SK-N-SH treated with all-trans-retinoic acid at 6 μM for 48 hours (cell line): ENCODE measurements around the gene DOCK4.

Experiments
- ATAC-seq: fragments of 200-7000 bp; cut with Tn5 transposase; 3 replicates; pipeline ENCODE4 v1.9.1; 2020; ENCODE audit warnings: mild to moderate bottlenecking, moderate library complexity
- ARNTL ChIP-seq: fragments of 450-650 bp; formaldehyde crosslinking; IDR thresholded peaks from 2 replicates; pipeline ENCODE4 v1.5.0; 2020; ENCODE audit warnings: low read depth, mild to moderate bottlenecking, moderate library complexity, borderline replicate concordance
- CSDC2 ChIP-seq: fragments of 250-450 bp; sonication (Bioruptor Pico); IDR thresholded peaks from 2 replicates; pipeline ENCODE4 v1.5.0; 2020; ENCODE audit warnings: mild to moderate bottlenecking, moderate library complexity
- ESRRG ChIP-seq: fragments of 250-450 bp; sonication (Bioruptor Pico); IDR thresholded peaks from 2 replicates; pipeline ENCODE4 v1.6.1; 2021; ENCODE audit warnings: mild to moderate bottlenecking
- GLIS3 ChIP-seq: fragments of 250-450 bp; sonication (Bioruptor Pico); IDR thresholded peaks from 2 replicates; pipeline ENCODE4 v1.5.0; 2020; ENCODE audit warnings: mild to moderate bottlenecking, moderate library complexity
- ISL1 ChIP-seq: fragments of 250-450 bp; sonication (Bioruptor Pico); IDR thresholded peaks from 2 replicates; pipeline ENCODE4 v2.1.2; 2022; ENCODE audit warnings: mild to moderate bottlenecking, moderate library complexity
- OSR1 ChIP-seq: fragments of 250-450 bp; sonication (Bioruptor Pico); IDR thresholded peaks from 2 replicates; pipeline ENCODE4 v1.8.0; 2022; ENCODE audit warnings: moderate library complexity, mild to moderate bottlenecking, inconsistent platforms
- PPARA ChIP-seq: fragments of 250-450 bp; sonication (Bioruptor Pico); IDR thresholded peaks from 2 replicates; pipeline ENCODE4 v1.5.0; 2020; ENCODE audit warnings: mild to moderate bottlenecking, borderline replicate concordance
- RARB ChIP-seq: fragments of 250-450 bp; sonication (Bioruptor Pico); IDR thresholded peaks from 2 replicates; pipeline ENCODE4 v1.8.0; 2021; ENCODE audit warnings: mild to moderate bottlenecking, moderate library complexity
- SNAI2 ChIP-seq: fragments of 250-450 bp; sonication (Bioruptor Pico); IDR thresholded peaks from 2 replicates; pipeline ENCODE4 v1.5.0; 2020; ENCODE audit warnings: mild to moderate bottlenecking, moderate library complexity
- TCF4 ChIP-seq: fragments of 250-450 bp; sonication (Bioruptor Pico); IDR thresholded peaks from 2 replicates; pipeline ENCODE4 v1.8.0; 2021; ENCODE audit warnings: mild to moderate bottlenecking, moderate library complexity, borderline replicate concordance
- TOX ChIP-seq: fragments of 250-450 bp; sonication (Bioruptor Pico); IDR thresholded peaks from 2 replicates; pipeline ENCODE4 v1.8.0; 2021; ENCODE audit warnings: mild to moderate bottlenecking, moderate library complexity, borderline replicate concordance
- ZC3H10 ChIP-seq: fragments of 250-450 bp; sonication (Bioruptor Pico); IDR thresholded peaks from 2 replicates; pipeline ENCODE4 v1.5.1; 2021; ENCODE audit warnings: mild to moderate bottlenecking, moderate library complexity
- ZFP3 ChIP-seq: fragments of 250-450 bp; sonication (Bioruptor Pico); IDR thresholded peaks from 2 replicates; pipeline ENCODE4 v1.5.0; 2020; ENCODE audit warnings: mild to moderate bottlenecking, moderate library complexity
- ZNF565 ChIP-seq: fragments of 450-650 bp; formaldehyde crosslinking; conservative IDR thresholded peaks from 2 replicates; pipeline ENCODE4 v1.5.0; 2020; ENCODE audit warnings: low read depth, mild to moderate bottlenecking, moderate library complexity
- ZNF70 ChIP-seq: fragments of 450-650 bp; formaldehyde crosslinking; IDR thresholded peaks from 2 replicates; pipeline ENCODE4 v1.5.0; 2020; ENCODE audit warnings: mild to moderate bottlenecking, moderate library complexity
- ZNF8 ChIP-seq: fragments of 450-650 bp; formaldehyde crosslinking; IDR thresholded peaks from 2 replicates; pipeline ENCODE4 v1.5.0; 2020; ENCODE audit warnings: mild to moderate bottlenecking, moderate library complexity
- TF ChIP-seq, protein P1 (sequence below): fragments of 250-450 bp; sonication (Bioruptor Pico); IDR thresholded peaks from 2 replicates; pipeline ENCODE4 v1.5.0; 2020; ENCODE audit warnings: mild to moderate bottlenecking, moderate library complexity
- TF ChIP-seq, protein P2 (sequence below): fragments of 250-450 bp; sonication (Bioruptor Pico); IDR thresholded peaks from 2 replicates; pipeline ENCODE4 v1.8.0; 2021; ENCODE audit warnings: low read depth, mild to moderate bottlenecking, moderate library complexity, borderline replicate concordance
- TF ChIP-seq, protein P3 (sequence below): fragments of 250-450 bp; sonication (Bioruptor Pico); IDR thresholded peaks from 2 replicates; pipeline ENCODE4 v1.5.1; 2021; ENCODE audit warnings: mild to moderate bottlenecking, moderate library complexity
- TF ChIP-seq, protein P4 (sequence below): fragments of 250-450 bp; sonication (Bioruptor Pico); IDR thresholded peaks from 2 replicates; pipeline ENCODE4 v1.8.0; 2020; ENCODE audit warnings: mild to moderate bottlenecking, moderate library complexity, borderline replicate concordance
- TF ChIP-seq, protein P5 (sequence below): fragments of 250-450 bp; sonication (Bioruptor Pico); IDR thresholded peaks from 2 replicates; pipeline ENCODE4 v1.5.1; 2020; ENCODE audit warnings: low read depth, mild to moderate bottlenecking, moderate library complexity

The DOCK4 gene

DNA sequence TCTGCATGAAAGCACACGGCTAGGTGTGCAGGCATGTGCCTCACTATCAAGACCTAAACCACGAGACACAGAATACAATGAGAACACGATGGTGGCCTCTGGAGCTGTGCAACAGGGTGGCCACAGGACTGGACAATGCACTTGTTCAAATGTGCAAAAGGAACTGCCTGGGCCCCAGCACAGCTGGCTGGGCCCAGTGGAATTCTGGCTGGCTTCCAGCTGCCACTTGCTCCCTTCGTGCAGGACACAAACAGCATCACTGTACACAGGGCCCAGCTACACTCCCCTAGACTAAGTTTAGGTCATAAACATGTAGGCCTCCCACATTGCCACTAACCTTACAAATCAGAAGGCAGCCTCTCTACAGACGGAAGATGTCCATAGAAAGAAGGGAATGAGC is 23.4 kb downstream of the DOCK4 start:
- TF ChIP-seq OSR1 = no peak
- TF ChIP-seq, all 23 proteins: peak for 0
- no peak; the same call in 2 of the 3 replicates for ATAC-seq

DNA sequence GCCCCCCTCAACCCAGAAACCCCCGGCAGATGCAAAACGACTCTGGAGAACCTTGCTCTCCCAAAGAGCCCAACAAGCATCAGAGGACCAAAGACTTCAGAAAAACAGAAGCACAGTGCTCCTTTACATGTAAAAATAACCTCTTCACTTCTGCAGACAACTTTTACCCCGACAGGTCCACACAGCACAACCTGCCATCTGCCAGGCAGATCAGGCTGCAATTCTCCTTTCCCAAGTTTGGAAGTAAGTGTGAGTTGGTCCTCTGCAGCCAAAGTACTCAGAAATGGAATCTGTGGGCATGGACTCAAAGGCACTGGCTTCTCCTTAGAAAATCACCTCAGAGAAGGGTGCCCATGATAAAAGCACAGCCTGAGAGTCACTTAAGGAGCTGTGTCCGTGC is 26.0 kb downstream of the DOCK4 start:
- TF ChIP-seq ZNF70 (CRISPR knock-in tag) (no peak), GLIS3 (CRISPR knock-in tag) (no peak), RARB (no peak), TOX (CRISPR knock-in tag) (no peak), ESRRG (no peak), ISL1 (CRISPR knock-in tag) (no peak), ZNF565 (CRISPR knock-in tag) (no peak), ZNF8 (CRISPR knock-in tag) (no peak), OSR1 (no peak), PPARA (CRISPR knock-in tag) (no peak), SNAI2 (CRISPR knock-in tag) (no peak), ZC3H10 (CRISPR knock-in tag) (no peak), ARNTL (CRISPR knock-in tag) (no peak), CSDC2 (CRISPR knock-in tag) (no peak)
- TF ChIP-seq, protein P1, sequence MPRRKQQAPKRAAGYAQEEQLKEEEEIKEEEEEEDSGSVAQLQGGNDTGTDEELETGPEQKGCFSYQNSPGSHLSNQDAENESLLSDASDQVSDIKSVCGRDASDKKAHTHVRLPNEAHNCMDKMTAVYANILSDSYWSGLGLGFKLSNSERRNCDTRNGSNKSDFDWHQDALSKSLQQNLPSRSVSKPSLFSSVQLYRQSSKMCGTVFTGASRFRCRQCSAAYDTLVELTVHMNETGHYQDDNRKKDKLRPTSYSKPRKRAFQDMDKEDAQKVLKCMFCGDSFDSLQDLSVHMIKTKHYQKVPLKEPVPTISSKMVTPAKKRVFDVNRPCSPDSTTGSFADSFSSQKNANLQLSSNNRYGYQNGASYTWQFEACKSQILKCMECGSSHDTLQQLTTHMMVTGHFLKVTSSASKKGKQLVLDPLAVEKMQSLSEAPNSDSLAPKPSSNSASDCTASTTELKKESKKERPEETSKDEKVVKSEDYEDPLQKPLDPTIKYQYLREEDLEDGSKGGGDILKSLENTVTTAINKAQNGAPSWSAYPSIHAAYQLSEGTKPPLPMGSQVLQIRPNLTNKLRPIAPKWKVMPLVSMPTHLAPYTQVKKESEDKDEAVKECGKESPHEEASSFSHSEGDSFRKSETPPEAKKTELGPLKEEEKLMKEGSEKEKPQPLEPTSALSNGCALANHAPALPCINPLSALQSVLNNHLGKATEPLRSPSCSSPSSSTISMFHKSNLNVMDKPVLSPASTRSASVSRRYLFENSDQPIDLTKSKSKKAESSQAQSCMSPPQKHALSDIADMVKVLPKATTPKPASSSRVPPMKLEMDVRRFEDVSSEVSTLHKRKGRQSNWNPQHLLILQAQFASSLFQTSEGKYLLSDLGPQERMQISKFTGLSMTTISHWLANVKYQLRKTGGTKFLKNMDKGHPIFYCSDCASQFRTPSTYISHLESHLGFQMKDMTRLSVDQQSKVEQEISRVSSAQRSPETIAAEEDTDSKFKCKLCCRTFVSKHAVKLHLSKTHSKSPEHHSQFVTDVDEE (CRISPR knock-in tag) = no peak
- TF ChIP-seq, protein P2, sequence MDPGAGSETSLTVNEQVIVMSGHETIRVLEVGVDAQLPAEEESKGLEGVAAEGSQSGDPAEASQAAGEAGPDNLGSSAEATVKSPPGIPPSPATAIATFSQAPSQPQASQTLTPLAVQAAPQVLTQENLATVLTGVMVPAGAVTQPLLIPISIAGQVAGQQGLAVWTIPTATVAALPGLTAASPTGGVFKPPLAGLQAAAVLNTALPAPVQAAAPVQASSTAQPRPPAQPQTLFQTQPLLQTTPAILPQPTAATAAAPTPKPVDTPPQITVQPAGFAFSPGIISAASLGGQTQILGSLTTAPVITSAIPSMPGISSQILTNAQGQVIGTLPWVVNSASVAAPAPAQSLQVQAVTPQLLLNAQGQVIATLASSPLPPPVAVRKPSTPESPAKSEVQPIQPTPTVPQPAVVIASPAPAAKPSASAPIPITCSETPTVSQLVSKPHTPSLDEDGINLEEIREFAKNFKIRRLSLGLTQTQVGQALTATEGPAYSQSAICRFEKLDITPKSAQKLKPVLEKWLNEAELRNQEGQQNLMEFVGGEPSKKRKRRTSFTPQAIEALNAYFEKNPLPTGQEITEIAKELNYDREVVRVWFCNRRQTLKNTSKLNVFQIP = no peak
- TF ChIP-seq, protein P3, sequence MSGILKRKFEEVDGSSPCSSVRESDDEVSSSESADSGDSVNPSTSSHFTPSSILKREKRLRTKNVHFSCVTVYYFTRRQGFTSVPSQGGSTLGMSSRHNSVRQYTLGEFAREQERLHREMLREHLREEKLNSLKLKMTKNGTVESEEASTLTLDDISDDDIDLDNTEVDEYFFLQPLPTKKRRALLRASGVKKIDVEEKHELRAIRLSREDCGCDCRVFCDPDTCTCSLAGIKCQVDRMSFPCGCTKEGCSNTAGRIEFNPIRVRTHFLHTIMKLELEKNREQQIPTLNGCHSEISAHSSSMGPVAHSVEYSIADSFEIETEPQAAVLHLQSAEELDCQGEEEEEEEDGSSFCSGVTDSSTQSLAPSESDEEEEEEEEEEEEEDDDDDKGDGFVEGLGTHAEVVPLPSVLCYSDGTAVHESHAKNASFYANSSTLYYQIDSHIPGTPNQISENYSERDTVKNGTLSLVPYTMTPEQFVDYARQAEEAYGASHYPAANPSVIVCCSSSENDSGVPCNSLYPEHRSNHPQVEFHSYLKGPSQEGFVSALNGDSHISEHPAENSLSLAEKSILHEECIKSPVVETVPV (CRISPR knock-in tag) = no peak
- TF ChIP-seq, protein P4, sequence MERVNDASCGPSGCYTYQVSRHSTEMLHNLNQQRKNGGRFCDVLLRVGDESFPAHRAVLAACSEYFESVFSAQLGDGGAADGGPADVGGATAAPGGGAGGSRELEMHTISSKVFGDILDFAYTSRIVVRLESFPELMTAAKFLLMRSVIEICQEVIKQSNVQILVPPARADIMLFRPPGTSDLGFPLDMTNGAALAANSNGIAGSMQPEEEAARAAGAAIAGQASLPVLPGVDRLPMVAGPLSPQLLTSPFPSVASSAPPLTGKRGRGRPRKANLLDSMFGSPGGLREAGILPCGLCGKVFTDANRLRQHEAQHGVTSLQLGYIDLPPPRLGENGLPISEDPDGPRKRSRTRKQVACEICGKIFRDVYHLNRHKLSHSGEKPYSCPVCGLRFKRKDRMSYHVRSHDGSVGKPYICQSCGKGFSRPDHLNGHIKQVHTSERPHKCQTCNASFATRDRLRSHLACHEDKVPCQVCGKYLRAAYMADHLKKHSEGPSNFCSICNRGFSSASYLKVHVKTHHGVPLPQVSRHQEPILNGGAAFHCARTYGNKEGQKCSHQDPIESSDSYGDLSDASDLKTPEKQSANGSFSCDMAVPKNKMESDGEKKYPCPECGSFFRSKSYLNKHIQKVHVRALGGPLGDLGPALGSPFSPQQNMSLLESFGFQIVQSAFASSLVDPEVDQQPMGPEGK (CRISPR knock-in tag) = no peak
- TF ChIP-seq, protein P5, sequence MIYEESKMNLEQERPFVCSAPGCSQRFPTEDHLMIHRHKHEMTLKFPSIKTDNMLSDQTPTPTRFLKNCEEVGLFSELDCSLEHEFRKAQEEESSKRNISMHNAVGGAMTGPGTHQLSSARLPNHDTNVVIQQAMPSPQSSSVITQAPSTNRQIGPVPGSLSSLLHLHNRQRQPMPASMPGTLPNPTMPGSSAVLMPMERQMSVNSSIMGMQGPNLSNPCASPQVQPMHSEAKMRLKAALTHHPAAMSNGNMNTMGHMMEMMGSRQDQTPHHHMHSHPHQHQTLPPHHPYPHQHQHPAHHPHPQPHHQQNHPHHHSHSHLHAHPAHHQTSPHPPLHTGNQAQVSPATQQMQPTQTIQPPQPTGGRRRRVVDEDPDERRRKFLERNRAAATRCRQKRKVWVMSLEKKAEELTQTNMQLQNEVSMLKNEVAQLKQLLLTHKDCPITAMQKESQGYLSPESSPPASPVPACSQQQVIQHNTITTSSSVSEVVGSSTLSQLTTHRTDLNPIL (CRISPR knock-in tag) = no peak
- no peak for ATAC-seq

DNA sequence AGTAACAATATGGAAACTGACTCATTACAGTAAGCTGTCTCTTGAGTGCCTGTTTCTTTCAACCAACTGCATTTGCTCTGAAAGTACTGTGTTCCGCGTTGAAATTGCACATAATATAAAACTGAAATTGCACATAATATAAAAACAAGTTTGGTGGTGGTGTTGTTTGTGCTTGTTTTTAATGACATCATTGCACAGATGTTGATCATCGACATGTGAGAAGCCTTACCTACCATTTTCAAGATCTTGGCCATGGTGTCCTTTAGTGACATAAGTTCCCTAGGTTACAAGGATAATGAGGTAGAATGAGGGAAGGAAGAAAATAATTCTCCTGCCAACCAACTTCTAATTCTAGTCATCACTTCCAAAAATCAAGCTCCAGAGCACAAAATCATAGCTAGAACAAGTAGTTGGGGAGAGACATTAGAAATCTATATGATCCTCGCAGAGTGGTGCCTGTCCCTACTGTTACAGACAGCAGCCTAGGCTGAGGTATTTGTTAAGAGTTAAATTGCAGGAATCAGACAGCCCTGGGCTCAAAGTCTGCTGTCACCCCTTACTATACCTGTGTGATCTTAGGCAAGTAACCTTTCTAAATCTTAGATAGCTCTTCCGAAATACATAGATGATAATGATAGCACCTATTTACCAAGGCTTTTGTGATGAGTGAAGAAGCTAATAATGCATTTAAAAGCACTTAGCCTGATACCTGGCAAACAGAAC is 29.3 kb downstream of the DOCK4 start:
- TF ChIP-seq TOX (CRISPR knock-in tag) (no peak), CSDC2 (CRISPR knock-in tag) (no peak)
- ATAC-seq = no peak

DNA sequence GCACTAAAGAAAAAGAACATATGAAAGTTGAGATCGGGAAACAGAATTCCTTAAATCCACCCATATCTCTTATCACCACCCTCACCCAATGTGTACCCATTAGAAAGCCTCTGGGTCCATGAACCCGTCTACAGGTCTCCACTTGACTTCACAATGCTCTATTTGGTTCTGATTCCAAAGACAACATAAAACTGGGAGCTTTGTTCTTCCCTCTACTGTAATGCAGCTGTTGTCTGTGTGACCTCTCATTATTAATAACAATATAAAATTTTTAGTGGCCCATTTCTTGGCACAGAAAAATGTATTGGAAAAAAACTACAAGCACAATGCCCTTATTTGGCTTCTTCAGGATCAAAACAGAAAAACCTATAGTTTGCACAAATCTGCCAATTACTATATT is 30.0 kb downstream of the DOCK4 start:
- TF ChIP-seq ISL1 (CRISPR knock-in tag) = no peak
- no peak for TF ChIP-seq TCF4
- TF ChIP-seq ARNTL (CRISPR knock-in tag) = no peak
- no peak for TF ChIP-seq SNAI2 (CRISPR knock-in tag)
- no peak for TF ChIP-seq GLIS3 (CRISPR knock-in tag)
- TF ChIP-seq ZNF565 (CRISPR knock-in tag) = no peak
- no peak for TF ChIP-seq RARB
- no peak for TF ChIP-seq ZNF70 (CRISPR knock-in tag)
- TF ChIP-seq CSDC2 (CRISPR knock-in tag) = no peak
- TF ChIP-seq OSR1 = no peak
- TF ChIP-seq ZC3H10 (CRISPR knock-in tag) = no peak
- TF ChIP-seq ZFP3 (CRISPR knock-in tag) = no peak
- ATAC-seq = no peak
